Fibroblast of lung (primary cell): ENCODE data around the gene RNLS.

ENCODE experiments used
- EZH2 ChIP-seq: IDR thresholded peaks from 2 replicates; pipeline ENCODE4 v1.5.1; 2012; ENCODE audit warnings: low read length, control low read depth, mild to moderate bottlenecking; ENCODE audit errors: missing control alignments
- TF ChIP-seq, protein P1 (sequence below), 2 donors: IDR thresholded peaks in 1 of 2; conservative IDR thresholded peaks in 1 of 2; 1 replicate in 1 of 2; 2 replicates in 1 of 2; pipeline ENCODE4 v1.5.1; 2011 to 2012; ENCODE audit warnings: low read length in 2 of 2, control low read depth in 1 of 2, inconsistent platforms in 1 of 2, low read depth in 1 of 2, mild to moderate bottlenecking in 1 of 2

DNA sequence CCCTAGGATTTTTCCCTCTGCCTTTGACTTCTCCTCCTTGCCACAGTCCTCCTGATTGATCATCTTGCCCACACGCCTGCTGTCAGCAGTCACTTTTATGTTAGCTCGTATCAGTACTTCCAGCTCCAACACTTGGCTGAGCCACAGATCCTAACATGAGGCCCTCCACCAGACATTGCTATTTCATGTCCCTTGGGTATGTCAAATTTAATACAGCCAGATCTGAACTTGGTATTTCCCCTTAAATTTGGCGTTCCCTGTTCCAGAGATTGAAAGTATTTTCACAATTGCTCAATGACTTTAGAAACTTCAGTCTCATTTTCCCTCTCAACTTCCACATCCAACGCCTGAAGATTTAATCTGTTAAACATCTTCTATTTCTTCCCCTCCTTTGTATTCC is 140.4 kb downstream of the RNLS start:
- TF ChIP-seq, protein P1, sequence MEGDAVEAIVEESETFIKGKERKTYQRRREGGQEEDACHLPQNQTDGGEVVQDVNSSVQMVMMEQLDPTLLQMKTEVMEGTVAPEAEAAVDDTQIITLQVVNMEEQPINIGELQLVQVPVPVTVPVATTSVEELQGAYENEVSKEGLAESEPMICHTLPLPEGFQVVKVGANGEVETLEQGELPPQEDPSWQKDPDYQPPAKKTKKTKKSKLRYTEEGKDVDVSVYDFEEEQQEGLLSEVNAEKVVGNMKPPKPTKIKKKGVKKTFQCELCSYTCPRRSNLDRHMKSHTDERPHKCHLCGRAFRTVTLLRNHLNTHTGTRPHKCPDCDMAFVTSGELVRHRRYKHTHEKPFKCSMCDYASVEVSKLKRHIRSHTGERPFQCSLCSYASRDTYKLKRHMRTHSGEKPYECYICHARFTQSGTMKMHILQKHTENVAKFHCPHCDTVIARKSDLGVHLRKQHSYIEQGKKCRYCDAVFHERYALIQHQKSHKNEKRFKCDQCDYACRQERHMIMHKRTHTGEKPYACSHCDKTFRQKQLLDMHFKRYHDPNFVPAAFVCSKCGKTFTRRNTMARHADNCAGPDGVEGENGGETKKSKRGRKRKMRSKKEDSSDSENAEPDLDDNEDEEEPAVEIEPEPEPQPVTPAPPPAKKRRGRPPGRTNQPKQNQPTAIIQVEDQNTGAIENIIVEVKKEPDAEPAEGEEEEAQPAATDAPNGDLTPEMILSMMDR (conservative IDR thresholded peaks at IDR 0.05 in 1 of 2, IDR thresholded peaks at IDR 0.05 in 1 of 2; ENCODE audit: low read depth in 1 of 2, low read length in 2 of 2): no peak
- no peak for TF ChIP-seq EZH2
